ENCODE measurements around the gene DCP1B.

The DCP1B gene

GRCh38 chr12:1930803-1931597 is 73.3 kb downstream of the DCP1B start:
- H3K4me2 ChIP-seq = peak overlapping the region; percentile 93
- H3K9me3 ChIP-seq = no peaks in the 10 kb centered on the region
- H3K4me1 ChIP-seq = peaks cover 100% of the 10 kb centered on the region
- TF ChIP-seq Cebpa-rat (IDR thresholded peaks at IDR 0.05) = no peak
- peak overlapping the region; percentile 74 for H3K9ac ChIP-seq
- no peak overlapping the region for H3K4me3 ChIP-seq
- H3K36me3 ChIP-seq = no peaks in the 10 kb centered on the region
- no peaks in the 10 kb centered on the region for H4K20me1 ChIP-seq
- H3K27ac ChIP-seq = peak overlapping the region; percentile 93
- no peaks in the 10 kb centered on the region for H3K27me3 ChIP-seq

GRCh38 chr12:1929985-1930802 is 74.1 kb downstream of the DCP1B start:
- no peaks in the 10 kb centered on the region for H3K27me3 ChIP-seq
- 0 out of 2 replicates have a peak overlapping the region, but pooled peaks have one; percentile 33 for H3K4me3 ChIP-seq
- TF ChIP-seq Cebpa-rat (IDR thresholded peaks at IDR 0.05) = no peak
- peak overlapping the region; percentile 93 for H3K4me2 ChIP-seq
- H3K36me3 ChIP-seq = no peaks in the 10 kb centered on the region
- H3K9me3 ChIP-seq = no peaks in the 10 kb centered on the region
- peak overlapping the region; percentile 93 for H3K27ac ChIP-seq
- no peaks in the 10 kb centered on the region for H4K20me1 ChIP-seq
- H3K4me1 ChIP-seq = peaks cover 100% of the 10 kb centered on the region
- H3K9ac ChIP-seq = peak overlapping the region; percentile 74

GRCh38 chr12:1929241-1929984 is 74.8 kb downstream of the DCP1B start:
- H3K27me3 ChIP-seq = no peaks in the 10 kb centered on the region
- peaks cover 100% of the 10 kb centered on the region for H3K4me1 ChIP-seq
- no peak overlapping the region for H3K9ac ChIP-seq
- peak overlapping the region; percentile 93 for H3K27ac ChIP-seq
- H3K36me3 ChIP-seq = no peaks in the 10 kb centered on the region
- H4K20me1 ChIP-seq = no peaks in the 10 kb centered on the region
- no peaks in the 10 kb centered on the region for H3K9me3 ChIP-seq
- TF ChIP-seq Cebpa-rat (IDR thresholded peaks at IDR 0.05) = no peak
- no peak overlapping the region for H3K4me3 ChIP-seq
- peak overlapping the region; percentile 93 for H3K4me2 ChIP-seq

GRCh38 chr12:1928439-1929121 is 75.7 kb downstream of the DCP1B start:
- Histone ChIP-seq H3K27ac (peak overlapping the region; percentile 23; the same call in 1 of the 2 replicates), H3K27me3 (no peaks in the 10 kb centered on the region), H3K4me3 (no peak overlapping the region), H3K9me3 (no peaks in the 10 kb centered on the region), H4K20me1 (no peaks in the 10 kb centered on the region), H3K4me1 (peaks cover 100% of the 10 kb centered on the region), H3K9ac (no peak overlapping the region), H3K4me2 (peak overlapping the region; percentile 92), H3K36me3 (no peaks in the 10 kb centered on the region)
- TF ChIP-seq Cebpa-rat (IDR thresholded peaks at IDR 0.05) = no peak

GRCh38 chr12:1927751-1928351 is 76.4 kb downstream of the DCP1B start:
- Histone ChIP-seq H3K9me3 (no peaks in the 10 kb centered on the region), H3K27ac (peak overlapping the region; percentile 52), H3K9ac (no peak overlapping the region), H3K4me3 (no peak overlapping the region), H3K27me3 (no peaks in the 10 kb centered on the region), H3K36me3 (no peaks in the 10 kb centered on the region), H4K20me1 (no peaks in the 10 kb centered on the region), H3K4me2 (peak overlapping the region; percentile 92), H3K4me1 (peaks cover 100% of the 10 kb centered on the region)
- no peak for TF ChIP-seq Cebpa-rat (IDR thresholded peaks at IDR 0.05)

- peaks cover 100% of the 10 kb centered on the region for H3K4me1 ChIP-seq
- no peaks in the 10 kb centered on the region for H3K36me3 ChIP-seq
- H3K27ac ChIP-seq = peak overlapping the region; percentile 52
- H3K9me3 ChIP-seq = no peaks in the 10 kb centered on the region
- H3K4me3 ChIP-seq = no peak overlapping the region
- H3K27me3 ChIP-seq = no peaks in the 10 kb centered on the region
- H3K4me2 ChIP-seq = peak overlapping the region; percentile 92
- H4K20me1 ChIP-seq = no peaks in the 10 kb centered on the region
- no peak for TF ChIP-seq Cebpa-rat (IDR thresholded peaks at IDR 0.05)
- H3K9ac ChIP-seq = peak overlapping the region; percentile 32; the same call in 1 of the 2 replicates
These were observed 77.1 kb downstream of the DCP1B start for GRCh38 chr12:1927051-1927680.

GRCh38 chr12:1926251-1926657 is 78.0 kb downstream of the DCP1B start:
- no peak for TF ChIP-seq Cebpa-rat (IDR thresholded peaks at IDR 0.05)
- H3K27ac ChIP-seq = no peak overlapping the region; the same call in 1 of the 2 replicates

GRCh38 chr12:1925684-1926006 is 78.6 kb downstream of the DCP1B start:
- no peak for TF ChIP-seq Cebpa-rat (IDR thresholded peaks at IDR 0.05)
- no peaks in the 10 kb centered on the region for H3K27me3 ChIP-seq
- H3K4me1 ChIP-seq = peaks cover 97% of the 10 kb centered on the region
- H3K4me3 ChIP-seq = no peak overlapping the region
- H3K36me3 ChIP-seq = no peaks in the 10 kb centered on the region
- no peaks in the 10 kb centered on the region for H3K9me3 ChIP-seq
- H4K20me1 ChIP-seq = no peaks in the 10 kb centered on the region
- no peak overlapping the region for H3K9ac ChIP-seq
- peak overlapping the region; percentile 92 for H3K4me2 ChIP-seq
- peak overlapping the region; percentile 73; the same call in 1 of the 2 replicates for H3K27ac ChIP-seq

More at GRCh38 chr12:1926251-1926657, 78.0 kb downstream of the DCP1B start:
- H3K36me3 ChIP-seq = no peaks in the 10 kb centered on the region
- H3K9ac ChIP-seq = no peak overlapping the region
- no peaks in the 10 kb centered on the region for H4K20me1 ChIP-seq
- H3K27me3 ChIP-seq = no peaks in the 10 kb centered on the region
- no peak overlapping the region for H3K4me3 ChIP-seq
- H3K4me2 ChIP-seq = peak overlapping the region; percentile 92
- H3K4me1 ChIP-seq = peaks cover 97% of the 10 kb centered on the region
- no peaks in the 10 kb centered on the region for H3K9me3 ChIP-seq
